ENCODE data around the gene KLHL28.

Gene KLHL28

GRCh38 chr14:44963775-44964380 lies 2.1 kb upstream of the KLHL28 start:
- Histone ChIP-seq H3K4me2 (ENCODE audit: low read length) (peak overlapping the region; percentile 78), H3K9ac (ENCODE audit: low read length) (no peak overlapping the region), H3K4me3 (ENCODE audit: low read length) (peak overlapping the region; percentile 86), H4K20me1 (ENCODE audit: insufficient read depth, low read length) (peaks cover 17% of the 10 kb centered on the region), H3K36me3 (replicated peaks; ENCODE audit: low read depth, low read length) (peaks cover 28% of the 10 kb centered on the region), H3K4me1 (ENCODE audit: low read length) (peaks cover 30% of the 10 kb centered on the region), H3K79me2 (ENCODE audit: low read length) (peaks cover 92% of the 10 kb centered on the region), H3K27ac (ENCODE audit: low read length) (no peak overlapping the region), H2AFZ (ENCODE audit: low read depth, low read length) (no peak overlapping the region), H3K9me3 (ENCODE audit: insufficient read depth, low read length) (peaks cover 10% of the 10 kb centered on the region; the same call in 1 of the 2 replicates), H3K27me3 (ENCODE audit: low read depth, low read length) (no peaks in the 10 kb centered on the region)
- no peak for TF ChIP-seq EZH2phosphoT487 (IDR thresholded peaks at IDR 0.05; ENCODE audit: low read depth)
- TF ChIP-seq CTCF (IDR thresholded peaks at IDR 0.05; ENCODE audit: low read depth, low read length): no peak

GRCh38 chr14:44963044-44963528 lies 1.3 kb upstream of the KLHL28 start:
- H3K4me1 ChIP-seq (ENCODE audit: low read length): peaks cover 30% of the 10 kb centered on the region
- peaks cover 93% of the 10 kb centered on the region for H3K79me2 ChIP-seq (ENCODE audit: low read length)
- peaks cover 10% of the 10 kb centered on the region; the same call in 1 of the 2 replicates for H3K9me3 ChIP-seq (ENCODE audit: insufficient read depth, low read length)
- no peaks in the 10 kb centered on the region for H3K27me3 ChIP-seq (ENCODE audit: low read depth, low read length)
- peaks cover 17% of the 10 kb centered on the region for H4K20me1 ChIP-seq (ENCODE audit: insufficient read depth, low read length)
- H3K4me2 ChIP-seq (ENCODE audit: low read length): peak overlapping the region; percentile 78
- H3K27ac ChIP-seq (ENCODE audit: low read length): peak overlapping the region; percentile 44
- peak overlapping the region; percentile 86 for H3K4me3 ChIP-seq (ENCODE audit: low read length)
- TF ChIP-seq EZH2phosphoT487 (IDR thresholded peaks at IDR 0.05; ENCODE audit: low read depth) (no peak), CTCF (IDR thresholded peaks at IDR 0.05; ENCODE audit: low read depth, low read length) (no peak)
- H2AFZ ChIP-seq (ENCODE audit: low read depth, low read length): no peak overlapping the region
- H3K9ac ChIP-seq (ENCODE audit: low read length): peak overlapping the region; percentile 69
- H3K36me3 ChIP-seq (replicated peaks; ENCODE audit: low read depth, low read length): peaks cover 23% of the 10 kb centered on the region

GRCh38 chr14:44962334-44963043 lies 742 bp upstream of the KLHL28 start:
- Histone ChIP-seq H3K4me1 (ENCODE audit: low read length) (peaks cover 30% of the 10 kb centered on the region), H3K79me2 (ENCODE audit: low read length) (peaks cover 94% of the 10 kb centered on the region), H2AFZ (ENCODE audit: low read depth, low read length) (peak overlapping the region; percentile 55), H3K4me2 (ENCODE audit: low read length) (peak overlapping the region; percentile 78), H3K4me3 (ENCODE audit: low read length) (peak overlapping the region; percentile 86), H3K9me3 (ENCODE audit: insufficient read depth, low read length) (peaks cover 10% of the 10 kb centered on the region; the same call in 1 of the 2 replicates), H3K9ac (ENCODE audit: low read length) (peak overlapping the region; percentile 69), H3K27ac (ENCODE audit: low read length) (peak overlapping the region; percentile 44), H3K36me3 (replicated peaks; ENCODE audit: low read depth, low read length) (peaks cover 23% of the 10 kb centered on the region), H4K20me1 (ENCODE audit: insufficient read depth, low read length) (peaks cover 17% of the 10 kb centered on the region), H3K27me3 (ENCODE audit: low read depth, low read length) (no peaks in the 10 kb centered on the region)
- TF ChIP-seq EZH2phosphoT487 (IDR thresholded peaks at IDR 0.05; ENCODE audit: low read depth): no peak
- no peak for TF ChIP-seq CTCF (IDR thresholded peaks at IDR 0.05; ENCODE audit: low read depth, low read length)

DNA sequence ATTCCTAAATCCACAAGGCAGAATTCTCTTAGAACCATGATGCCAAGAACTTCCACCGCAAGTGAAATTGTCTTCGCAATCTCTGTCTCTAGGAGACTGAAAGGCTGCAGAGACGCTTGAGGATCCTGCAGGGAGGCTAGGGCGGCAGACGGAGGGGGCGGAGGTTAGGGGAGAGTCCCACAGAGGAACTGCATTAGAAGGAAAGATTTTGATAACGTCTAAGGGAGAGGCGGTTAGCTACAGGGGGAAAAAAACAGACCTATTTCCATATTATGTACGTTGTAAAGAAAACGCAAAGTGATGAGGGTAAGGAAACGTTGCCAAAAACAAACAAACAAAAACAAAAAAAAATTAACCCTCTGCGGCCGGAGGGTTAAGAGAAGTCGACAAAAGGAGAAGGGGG lies 595 bp downstream of the KLHL28 start:
- Histone ChIP-seq H3K27ac (ENCODE audit: low read length) (peak overlapping the region; percentile 72), H3K36me3 (replicated peaks; ENCODE audit: low read depth, low read length) (peaks cover 17% of the 10 kb centered on the region), H3K4me2 (ENCODE audit: low read length) (peak overlapping the region; percentile 84), H4K20me1 (ENCODE audit: insufficient read depth, low read length) (peaks cover 17% of the 10 kb centered on the region), H2AFZ (ENCODE audit: low read depth, low read length) (peak overlapping the region; percentile 69; the same call in 1 of the 2 replicates), H3K9me3 (ENCODE audit: insufficient read depth, low read length) (peaks cover 10% of the 10 kb centered on the region; the same call in 1 of the 2 replicates), H3K4me1 (ENCODE audit: low read length) (peaks cover 27% of the 10 kb centered on the region), H3K4me3 (ENCODE audit: low read length) (peak overlapping the region; percentile 86), H3K79me2 (ENCODE audit: low read length) (peaks cover 94% of the 10 kb centered on the region), H3K9ac (ENCODE audit: low read length) (peak overlapping the region; percentile 77), H3K27me3 (ENCODE audit: low read depth, low read length) (no peaks in the 10 kb centered on the region)
- TF ChIP-seq CTCF (IDR thresholded peaks at IDR 0.05; ENCODE audit: low read depth, low read length) (no peak), EZH2phosphoT487 (IDR thresholded peaks at IDR 0.05; ENCODE audit: low read depth) (no peak)
